A673 (cell line): ENCODE measurements around the gene PACS2. TPM values are rescaled to one million over a fixed set of nuclear protein-coding genes. Genes with fewer than 3 reads are reported as not detected.

Experiments used
- BruUV-seq: library from RNA; stranded (reverse); fragments of 400-500 nt; replicated peaks from 2 replicates; lab custom pipeline; 2021; lab: Mats Ljungman, UMichigan
- CTCF ChIA-PET: fragments of 300-600 bp; sonication (Branson Sonifier 250); formaldehyde crosslinking; loops from one replicate; lab custom pipeline; 2022; ENCODE audit warnings: antibody characterized with exemption; lab: Charles Lee
- POLR2A ChIA-PET: fragments of 300-600 bp; sonication (Branson Sonifier 250); formaldehyde crosslinking; loops from one replicate; lab custom pipeline; 2022; ENCODE audit warnings: antibody characterized with exemption; ENCODE audit not compliant: low non-redundant PET; lab: Charles Lee
- DNase-seq: peaks from one replicate; pipeline ENCODE4 v3.0.0-alpha.2; 2015; ENCODE audit warnings: low spot score
- H3K27ac ChIP-seq: fragments of 200-600 bp; sonication (generic); 2 replicates; pipeline ENCODE4 v1.5.1; 2016; ENCODE audit warnings: mixed run types, low read depth, mild to moderate bottlenecking, mixed read lengths, antibody characterized with exemption, low read length; ENCODE audit not compliant: poor library complexity, severe bottlenecking
- H3K27me3 ChIP-seq: fragments of 200-600 bp; sonication (generic); replicated peaks from 2 replicates; pipeline ENCODE4 v1.6.1; 2017; ENCODE audit warnings: mixed run types, low read depth, mild to moderate bottlenecking, mixed read lengths, antibody characterized with exemption, low read length; ENCODE audit not compliant: insufficient read depth, poor library complexity
- H3K36me3 ChIP-seq: fragments of 200-600 bp; sonication (generic); 2 replicates; pipeline ENCODE4 v1.6.1; 2016; ENCODE audit warnings: mixed run types, mild to moderate bottlenecking, mixed read lengths, antibody characterized with exemption, low read length; ENCODE audit not compliant: insufficient read depth, poor library complexity, severe bottlenecking
- H3K4me1 ChIP-seq: fragments of 200-600 bp; sonication (generic); 2 replicates; pipeline ENCODE4 v1.6.1; 2017; ENCODE audit warnings: mixed run types, mild to moderate bottlenecking, mixed read lengths, antibody characterized with exemption, low read length; ENCODE audit not compliant: insufficient read depth, poor library complexity, severe bottlenecking
- H3K4me3 ChIP-seq: fragments of 200-600 bp; sonication (generic); 2 replicates; pipeline ENCODE4 v1.5.1; 2016; ENCODE audit warnings: low read depth, mixed run types, mild to moderate bottlenecking, mixed read lengths, low read length; ENCODE audit not compliant: poor library complexity, severe bottlenecking
- H3K9me3 ChIP-seq: fragments of 200-600 bp; sonication (generic); 2 replicates; pipeline ENCODE4 v1.6.1; 2016; ENCODE audit warnings: mixed run types, low read depth, mild to moderate bottlenecking, mixed read lengths, antibody characterized with exemption, low read length; ENCODE audit not compliant: poor library complexity, severe bottlenecking
- CTCF ChIP-seq: fragments of 300-800, 200-600 bp; sonication (generic); conservative IDR thresholded peaks from 2 replicates; pipeline ENCODE4 v1.5.1; 2017; ENCODE audit warnings: low read depth, mild to moderate bottlenecking, antibody characterized with exemption, low read length, moderate library complexity, mixed read lengths
- EZH2 ChIP-seq: fragments of 200-600 bp; sonication (generic); IDR thresholded peaks from 2 replicates; pipeline ENCODE4 v1.6.1; 2017; ENCODE audit warnings: borderline replicate concordance, low read depth, mild to moderate bottlenecking, mixed read lengths, antibody characterized with exemption, low read length; ENCODE audit not compliant: poor library complexity, severe bottlenecking
- intact Hi-C: fragments of 100-400 bp; cut with micrococcal nuclease; formaldehyde crosslinking; loops from one replicate; pipeline ENCODE4 v1.10.0; 2022; ENCODE audit not compliant: unreplicated experiment
- total RNA-seq: library from RNA; stranded (reverse); gene quantifications from 2 replicates; pipeline ENCODE4 v1.2.3, GENCODE V29; 2021

The PACS2 gene
- total RNA-seq, 1 experiment from 2014 or later, result 52.5 TPM

GRCh38 chr14:105430565-105430964 lies 116.0 kb downstream of the PACS2 start:
- Histone ChIP-seq H3K36me3 (peaks cover 36% of the 10 kb centered on the region), H3K9me3 (peaks cover 4% of the 10 kb centered on the region), H3K4me1 (no peaks in the 10 kb centered on the region), H3K4me3 (no peak overlapping the region), H3K27me3 (no peaks in the 10 kb centered on the region), H3K27ac (peak overlapping the region; percentile 2)
- TSS peak; percentile 8 for BruUV-seq
- ChIA-PET CTCF (no interaction called here), POLR2A (no interaction called here)
- intact Hi-C loops, result no loop called here
- no peak for TF ChIP-seq EZH2
- no peak for TF ChIP-seq CTCF
- peak; percentile 61 for DNase-seq

GRCh38 chr14:105431256-105431655 lies 116.7 kb downstream of the PACS2 start:
- no peak for DNase-seq
- Histone ChIP-seq H3K4me1 (no peaks in the 10 kb centered on the region), H3K4me3 (no peak overlapping the region), H3K36me3 (peaks cover 36% of the 10 kb centered on the region), H3K27ac (peak overlapping the region; percentile 2), H3K9me3 (peaks cover 4% of the 10 kb centered on the region), H3K27me3 (no peaks in the 10 kb centered on the region)
- POLR2A ChIA-PET, result no interaction called here
- CTCF ChIA-PET, result no interaction called here
- BruUV-seq, result no TSS peak
- intact Hi-C loops, result no loop called here
- no peak for TF ChIP-seq EZH2
- TF ChIP-seq CTCF, result no peak

- no peak overlapping the region for H3K4me3 ChIP-seq
- ChIA-PET POLR2A (no interaction called here), CTCF (no interaction called here)
- no peaks in the 10 kb centered on the region for H3K4me1 ChIP-seq
- no TSS peak for BruUV-seq
- TF ChIP-seq EZH2 (no peak), CTCF (no peak)
- intact Hi-C loops, result no loop called here
- H3K27me3 ChIP-seq, result no peaks in the 10 kb centered on the region
- H3K27ac ChIP-seq, result no peak overlapping the region
- peaks cover 4% of the 10 kb centered on the region for H3K9me3 ChIP-seq
- DNase-seq, result no peak
- peaks cover 23% of the 10 kb centered on the region for H3K36me3 ChIP-seq
Observed at GRCh38 chr14:105432657-105433056, 118.1 kb downstream of the PACS2 start.
